Naive B cell (primary cell): Measurements from ENCODE around the gene RAMP1. TPM values are rescaled to one million over a fixed set of nuclear protein-coding genes. Genes with fewer than 3 reads are reported as not detected.

Experiments
- ATAC-seq, 2 donors: fragments of 150-1000 bp; cut with Tn5 transposase; 2 replicates each; pipeline ENCODE4 v1.10.0; 2021; ENCODE audit warnings: low read depth in 2 of 2, mild to moderate bottlenecking in 2 of 2, moderate library complexity in 2 of 2
- DNase-seq: peaks from one replicate; pipeline ENCODE4 v3.0.0; 2022
- H3K27ac Mint-ChIP-seq, 6 donors: one replicate each; pipeline ENCODE4 v1.8.0; 2020 to 2022; ENCODE audit warnings: mild to moderate bottlenecking in 6 of 6, mixed read lengths in 6 of 6, moderate library complexity in 5 of 6, inconsistent platforms in 2 of 6
- H3K27me3 Mint-ChIP-seq, 3 donors: one replicate each; pipeline ENCODE4 v1.8.0; 2021 to 2022; ENCODE audit warnings: mixed read lengths in 3 of 3, mild to moderate bottlenecking in 1 of 3
- H3K36me3 Mint-ChIP-seq, 2 donors: one replicate each; pipeline ENCODE4 v1.8.0; 2020 to 2022; ENCODE audit warnings: mixed read lengths in 2 of 2, inconsistent platforms in 1 of 2, mild to moderate bottlenecking in 1 of 2
- H3K4me1 Mint-ChIP-seq, 3 donors: one replicate each; pipeline ENCODE4 v1.8.0; 2020 to 2022; ENCODE audit warnings: mixed read lengths in 3 of 3, inconsistent platforms in 1 of 3, mild to moderate bottlenecking in 1 of 3, moderate library complexity in 1 of 3
- H3K4me3 Mint-ChIP-seq, 8 donors: one replicate each; pipeline ENCODE4 v1.8.0; 2020 to 2022; ENCODE audit warnings: mild to moderate bottlenecking in 8 of 8, mixed read lengths in 8 of 8, moderate library complexity in 8 of 8, inconsistent platforms in 2 of 8
- H3K9me3 Mint-ChIP-seq, 7 donors: one replicate each; pipeline ENCODE4 v1.8.0; 2020 to 2022; ENCODE audit warnings: mixed read lengths in 7 of 7, mild to moderate bottlenecking in 5 of 7, inconsistent platforms in 2 of 7, moderate library complexity in 1 of 7
- polyA plus RNA-seq, 6 donors: library from polyadenylated mRNA; unstranded; fragments of 300-500 nt; fragmentation: Illumina TruSeq; gene quantifications; one replicate each; pipeline ENCODE4 v1.2.3, GENCODE V29; 2021; ENCODE audit warnings: low read depth in 6 of 6

RAMP1 gene
- polyA plus RNA-seq, 6 donors from 2014 or later = 0.32 TPM; not detected in 5

DNA sequence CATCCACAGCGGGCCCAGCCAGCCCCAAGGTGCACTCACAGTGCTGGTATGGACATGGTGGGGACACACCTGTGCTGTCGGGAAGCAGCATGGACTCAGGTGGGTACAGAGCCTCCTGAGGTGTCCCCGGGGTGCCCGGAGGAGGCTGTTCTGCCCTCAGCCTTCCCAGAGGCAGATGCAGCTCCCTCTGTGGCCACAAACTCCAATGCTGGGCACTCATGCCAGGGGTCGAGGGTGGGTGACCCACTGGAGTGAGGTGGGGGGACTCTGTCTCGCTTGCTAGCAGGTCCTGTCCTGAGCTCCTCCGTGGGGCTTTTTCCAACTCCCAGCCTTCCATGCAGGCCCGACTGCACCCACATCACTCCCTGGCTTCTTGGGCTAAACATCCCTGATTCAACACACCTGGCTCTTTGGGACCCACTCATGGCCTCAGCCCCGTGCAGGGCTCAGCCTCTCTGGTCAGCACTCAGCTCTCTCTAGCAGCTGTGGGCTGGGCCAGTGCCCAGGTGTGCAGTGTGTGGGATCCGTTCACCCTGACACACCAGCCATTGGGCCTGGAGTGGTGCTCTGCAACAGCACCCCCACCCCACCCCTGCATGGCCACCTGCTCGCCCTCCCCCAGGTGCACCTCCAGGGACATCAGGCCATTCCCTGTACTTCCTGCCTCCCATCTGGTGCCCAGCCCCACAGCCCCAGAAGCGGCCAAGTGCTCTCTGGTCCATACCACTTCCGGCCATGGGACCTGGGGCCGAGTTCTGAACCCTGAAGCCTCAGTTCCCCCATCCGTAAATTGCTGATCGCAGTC lies 16.0 kb downstream of the RAMP1 start:
- Mint-ChIP-seq H3K27ac (no peak overlapping the region), H3K36me3 (no peaks in the 10 kb centered on the region), H3K4me3 (peak overlapping the region in 1 of 8 donors; percentile 30), H3K27me3 (peaks cover 10 to 29% (median 26%) of the 10 kb centered on the region in 3 donors), H3K4me1 (peaks cover 0 to 4% (median 3%) of the 10 kb centered on the region in 3 donors), H3K9me3 (no peaks in the 10 kb centered on the region)
- ATAC-seq (no peak), DNase-seq (no peak)

DNA sequence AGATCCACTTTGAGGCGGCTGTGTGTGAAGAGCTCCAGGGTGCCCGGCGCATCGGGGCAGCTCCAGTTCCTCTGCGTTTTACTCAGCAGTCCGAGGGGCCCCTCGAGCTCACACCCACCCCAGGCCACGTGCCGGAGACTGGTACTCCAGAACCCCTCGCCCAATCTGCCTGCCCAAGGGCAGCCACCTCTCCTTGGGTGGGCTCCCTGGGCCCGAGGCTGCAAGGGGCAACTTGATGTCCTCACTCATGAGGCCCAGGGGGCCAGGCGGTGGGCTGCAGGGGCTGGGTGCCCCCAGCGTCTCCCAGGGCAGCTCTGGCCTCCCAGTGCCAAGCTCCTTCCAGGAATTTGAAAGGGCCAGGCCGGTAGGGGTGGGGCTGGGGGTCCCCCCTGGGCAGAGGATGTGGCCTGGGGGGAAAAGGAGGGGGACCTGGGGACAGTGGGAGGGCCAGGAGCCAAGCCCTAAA lies 16.7 kb downstream of the RAMP1 start:
- ATAC-seq (no peak), DNase-seq (no peak)
- Mint-ChIP-seq H3K4me3 (no peak overlapping the region), H3K27me3 (peaks cover 10 to 23% (median 19%) of the 10 kb centered on the region in 3 donors), H3K36me3 (no peaks in the 10 kb centered on the region), H3K4me1 (peaks cover 0 to 4% (median 3%) of the 10 kb centered on the region in 3 donors), H3K27ac (no peak overlapping the region), H3K9me3 (no peaks in the 10 kb centered on the region)

DNA sequence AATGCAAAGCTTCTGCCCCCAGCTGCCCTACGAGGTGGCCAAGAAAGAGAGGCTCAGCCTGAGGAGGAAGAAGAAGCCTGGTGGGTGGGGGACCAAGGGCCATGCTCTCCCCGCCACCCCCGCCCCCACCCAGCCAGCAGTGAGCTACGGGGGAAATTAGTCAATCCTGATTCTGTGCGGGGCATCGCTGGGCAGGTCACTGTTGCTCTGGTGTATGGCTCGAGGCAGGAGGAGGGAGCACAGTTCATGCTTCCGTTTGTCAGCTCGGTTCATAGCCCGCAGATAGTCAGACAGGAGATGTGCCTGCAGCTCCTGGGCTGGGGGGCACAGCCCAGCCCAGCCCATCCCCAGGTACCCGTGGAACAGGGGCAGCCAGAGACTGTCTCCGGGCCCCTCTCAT lies 17.1 kb downstream of the RAMP1 start:
- Mint-ChIP-seq H3K27ac (no peak overlapping the region), H3K4me3 (no peak overlapping the region), H3K27me3 (peaks cover 9 to 18% (median 15%) of the 10 kb centered on the region in 3 donors), H3K9me3 (no peaks in the 10 kb centered on the region), H3K36me3 (no peaks in the 10 kb centered on the region), H3K4me1 (peaks cover 0 to 4% (median 3%) of the 10 kb centered on the region in 3 donors)
- no peak for DNase-seq
- ATAC-seq = no peak

DNA sequence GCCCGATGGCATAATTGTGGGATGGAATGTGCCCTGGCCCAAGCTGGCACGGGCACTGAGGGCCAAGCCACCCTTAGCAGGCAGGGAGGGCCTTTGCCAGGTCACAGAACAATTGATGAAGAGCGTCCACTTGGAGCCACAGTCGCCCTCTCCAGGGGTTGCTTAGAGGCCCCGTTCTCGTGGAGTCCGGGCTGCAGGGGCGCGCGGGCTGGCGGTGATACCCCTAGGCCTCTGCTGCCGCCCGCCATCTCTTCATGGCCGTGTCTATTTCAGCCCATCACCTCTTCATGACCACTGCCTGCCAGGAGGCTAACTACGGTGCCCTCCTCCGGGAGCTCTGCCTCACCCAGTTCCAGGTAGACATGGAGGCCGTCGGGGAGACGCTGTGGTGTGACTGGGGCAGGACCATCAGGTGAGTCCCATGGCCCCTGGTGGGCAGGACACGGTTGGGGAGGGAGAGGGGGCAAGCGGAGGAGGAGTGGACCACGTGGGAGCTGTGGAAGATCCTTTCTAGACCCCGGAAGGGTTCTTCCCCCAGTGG lies 17.6 kb downstream of the RAMP1 start:
- Mint-ChIP-seq H3K36me3 (no peaks in the 10 kb centered on the region), H3K27me3 (peaks cover 6 to 14% (median 10%) of the 10 kb centered on the region in 3 donors), H3K4me1 (peaks cover 0 to 4% (median 3%) of the 10 kb centered on the region in 3 donors), H3K27ac (no peak overlapping the region), H3K9me3 (no peaks in the 10 kb centered on the region), H3K4me3 (no peak overlapping the region)
- no peak for ATAC-seq
- no peak for DNase-seq

DNA sequence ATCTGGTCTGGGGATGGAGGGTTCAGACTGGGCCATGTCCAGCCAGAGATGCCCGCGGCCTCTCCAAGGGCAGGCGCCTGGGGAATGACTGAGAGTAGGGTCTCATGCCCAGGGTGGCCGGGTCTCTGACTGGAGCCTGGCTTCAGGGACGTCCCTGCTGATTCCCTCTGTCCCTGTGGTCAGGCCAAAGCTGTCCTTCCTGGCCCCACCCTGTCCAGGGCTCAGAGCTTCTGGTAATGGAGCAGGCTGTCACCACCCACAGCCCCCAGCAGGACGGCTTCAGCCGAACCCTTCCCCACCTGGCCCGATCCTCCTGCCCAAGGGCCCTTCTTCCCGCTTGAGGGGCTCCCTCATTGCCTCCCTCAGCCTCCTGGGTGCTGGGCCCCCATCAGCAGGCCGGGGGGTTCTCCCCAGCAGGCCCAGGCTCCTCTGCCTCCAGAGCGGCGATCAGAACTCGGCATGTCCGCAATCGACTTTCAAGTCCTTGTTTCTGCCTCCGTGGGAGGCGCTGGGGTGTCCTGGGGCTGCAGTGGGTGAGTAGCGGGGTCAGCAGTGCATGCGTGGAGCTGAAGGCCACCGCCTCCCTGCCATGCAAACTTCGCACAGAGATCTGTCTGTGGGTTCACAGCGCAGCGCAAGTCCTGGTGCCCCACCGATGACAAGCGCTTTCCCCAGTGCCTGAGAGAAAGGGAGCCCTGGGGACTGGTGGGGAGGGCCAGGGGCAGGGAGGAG lies 18.3 kb downstream of the RAMP1 start:
- H3K36me3 Mint-ChIP-seq = no peaks in the 10 kb centered on the region
- ATAC-seq (no peak), DNase-seq (no peak)
- H3K4me1 Mint-ChIP-seq = peaks cover 0 to 4% (median 3%) of the 10 kb centered on the region in 3 donors
- no peaks in the 10 kb centered on the region for H3K9me3 Mint-ChIP-seq
- H3K4me3 Mint-ChIP-seq = no peak overlapping the region
- H3K27me3 Mint-ChIP-seq = peaks cover 6 to 14% (median 6%) of the 10 kb centered on the region in 3 donors
- H3K27ac Mint-ChIP-seq = no peak overlapping the region

DNA sequence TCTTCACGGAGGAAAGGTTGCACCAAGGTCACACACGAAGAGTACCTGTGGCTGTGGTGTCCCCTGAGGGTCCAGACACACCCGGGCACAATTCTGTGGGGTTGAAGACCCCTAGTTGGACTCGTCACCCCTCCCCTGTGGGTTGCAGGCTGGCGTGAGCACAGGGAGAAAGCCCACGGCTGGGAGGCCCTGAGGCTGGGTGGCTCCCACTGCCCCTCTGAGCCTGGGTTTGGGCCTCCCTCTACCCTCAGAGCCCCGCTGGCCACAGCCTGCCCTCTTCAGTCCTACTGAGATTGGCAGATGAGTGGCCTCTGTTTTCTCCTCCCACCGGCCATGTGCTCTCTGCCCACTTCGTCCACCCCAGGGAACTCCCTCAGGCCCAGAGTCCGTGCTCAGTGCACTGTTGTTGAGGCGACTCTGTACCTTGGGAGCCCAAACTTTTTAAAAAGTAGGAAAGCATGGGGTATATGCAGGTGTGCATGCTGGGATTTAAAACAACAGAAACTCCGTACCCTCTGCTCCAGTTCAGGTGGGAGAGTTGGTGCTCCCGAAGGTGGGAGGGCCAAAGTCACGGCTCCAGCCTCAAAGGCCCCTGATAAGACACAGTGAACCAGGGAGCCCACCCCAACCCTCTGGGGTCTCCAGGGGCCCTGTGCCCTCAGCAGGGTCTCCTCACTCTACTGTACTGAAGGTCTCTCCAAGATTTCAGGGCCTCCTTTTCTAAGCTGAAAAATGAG lies 19.1 kb downstream of the RAMP1 start:
- no peaks in the 10 kb centered on the region for H3K36me3 Mint-ChIP-seq
- DNase-seq (no peak), ATAC-seq (no peak)
- no peak overlapping the region for H3K27ac Mint-ChIP-seq
- no peaks in the 10 kb centered on the region for H3K9me3 Mint-ChIP-seq
- H3K4me3 Mint-ChIP-seq = peak overlapping the region in 1 of 8 donors; percentile 12
- H3K27me3 Mint-ChIP-seq = peaks cover 4 to 14% (median 6%) of the 10 kb centered on the region in 3 donors
- peaks cover 0 to 4% (median 3%) of the 10 kb centered on the region in 3 donors for H3K4me1 Mint-ChIP-seq

DNA sequence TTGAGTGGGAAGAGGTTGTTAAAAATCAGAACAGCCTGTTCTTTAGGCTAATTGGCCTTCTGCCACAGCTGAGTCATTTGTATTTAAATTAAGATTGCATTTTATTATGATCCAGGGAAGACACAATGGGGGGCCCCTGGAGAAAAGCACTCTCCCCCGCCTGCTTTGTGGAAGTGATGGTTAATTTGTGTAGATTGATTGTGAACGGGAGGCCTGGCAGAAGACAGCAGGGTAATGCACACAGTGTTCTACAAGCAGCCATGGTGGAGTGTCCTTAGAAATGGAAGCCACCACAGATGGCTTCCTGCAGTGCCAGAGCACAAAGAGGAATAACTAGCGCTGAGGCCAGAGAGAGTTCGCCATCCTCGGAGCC lies 19.6 kb downstream of the RAMP1 start:
- Mint-ChIP-seq H3K27me3 (peaks cover 0 to 9% (median 6%) of the 10 kb centered on the region in 3 donors), H3K9me3 (no peaks in the 10 kb centered on the region), H3K4me1 (peaks cover 0 to 4% (median 0%) of the 10 kb centered on the region in 3 donors), H3K4me3 (no peak overlapping the region), H3K36me3 (no peaks in the 10 kb centered on the region), H3K27ac (no peak overlapping the region)
- no peak for ATAC-seq
- DNase-seq = no peak

DNA sequence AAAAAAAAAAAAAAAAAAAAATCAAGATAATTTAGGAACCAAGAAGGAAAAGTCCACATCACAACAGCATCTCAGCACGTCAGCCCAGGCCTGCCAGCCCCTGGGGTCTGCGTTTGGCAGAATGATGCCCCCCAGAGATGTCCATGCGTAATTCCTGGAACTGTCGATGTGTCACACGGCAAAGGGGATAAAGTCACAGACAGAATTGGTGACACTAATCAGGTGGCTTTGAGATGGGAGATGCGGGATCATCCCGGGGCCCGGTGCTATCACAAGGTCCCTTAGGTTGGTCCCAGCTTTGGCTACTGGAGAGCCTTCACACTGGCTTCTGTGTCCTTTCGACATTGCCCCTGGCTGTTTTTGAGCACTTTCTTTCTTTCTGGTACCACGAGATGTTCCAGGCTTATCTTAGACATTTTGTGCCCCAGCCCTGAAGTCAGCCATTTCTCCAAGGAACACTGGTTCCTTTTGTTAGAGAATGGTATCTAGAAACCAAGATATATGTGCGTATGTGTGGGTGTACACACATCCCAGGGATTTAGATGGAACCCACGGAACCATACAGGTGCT lies 20.7 kb downstream of the RAMP1 start:
- H3K27ac Mint-ChIP-seq = no peak overlapping the region
- ATAC-seq = no peak
- H3K4me1 Mint-ChIP-seq = no peaks in the 10 kb centered on the region
- H3K9me3 Mint-ChIP-seq = no peaks in the 10 kb centered on the region
- H3K27me3 Mint-ChIP-seq = no peaks in the 10 kb centered on the region
- no peak overlapping the region for H3K4me3 Mint-ChIP-seq
- DNase-seq = no peak
- H3K36me3 Mint-ChIP-seq = no peaks in the 10 kb centered on the region

DNA sequence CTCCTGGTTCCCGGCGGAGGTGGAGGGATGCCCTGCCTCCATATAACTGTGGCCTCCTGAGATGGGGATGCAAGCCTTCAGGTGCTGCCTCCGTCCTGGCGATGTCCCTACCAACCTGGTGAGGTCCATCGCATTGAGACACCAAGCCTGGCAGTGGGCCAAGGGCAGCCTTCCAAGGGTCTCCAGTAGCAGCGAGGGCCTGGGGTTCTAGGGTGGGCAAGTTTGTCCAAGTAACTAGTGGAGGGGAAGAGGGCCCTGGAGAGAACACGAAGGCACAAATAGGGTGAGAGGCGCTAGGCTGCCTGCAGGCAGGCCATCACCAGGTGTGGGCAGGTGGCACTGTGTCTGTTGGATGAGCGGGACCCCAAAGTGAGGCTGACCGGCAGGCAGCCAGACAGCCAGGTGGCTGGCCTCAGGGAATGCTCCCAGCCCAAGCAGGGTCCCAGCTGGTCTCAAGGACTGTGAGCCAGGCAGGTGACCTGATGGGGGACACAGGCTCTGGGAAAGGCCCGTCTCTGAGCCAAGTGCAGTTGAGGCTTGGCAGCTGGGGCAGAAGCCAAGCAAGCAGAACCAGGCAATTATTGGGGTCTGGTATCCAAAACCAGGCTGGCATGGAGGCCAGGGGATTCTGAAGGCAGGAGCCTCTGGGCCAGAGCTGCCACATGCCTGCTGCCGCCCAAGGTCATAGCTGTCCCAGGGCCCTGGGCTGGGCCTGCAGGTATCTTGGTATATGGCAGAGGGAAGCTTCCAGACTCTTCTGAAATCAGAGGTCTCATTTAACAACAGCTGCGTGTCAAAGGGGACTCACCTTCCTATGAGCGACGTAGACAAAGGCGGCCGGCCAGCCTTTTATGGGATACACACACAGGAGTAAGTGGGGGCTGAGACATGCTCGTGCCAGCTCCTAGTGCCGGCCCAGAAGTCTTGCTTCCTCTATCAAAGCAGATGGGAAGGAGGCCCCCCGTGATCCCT lies 23.4 kb downstream of the RAMP1 start:
- ATAC-seq (no peak), DNase-seq (no peak)
- no peaks in the 10 kb centered on the region for H3K36me3 Mint-ChIP-seq
- H3K4me1 Mint-ChIP-seq = no peaks in the 10 kb centered on the region
- no peaks in the 10 kb centered on the region for H3K9me3 Mint-ChIP-seq
- H3K27me3 Mint-ChIP-seq = no peaks in the 10 kb centered on the region
- H3K27ac Mint-ChIP-seq = no peak overlapping the region
- H3K4me3 Mint-ChIP-seq = no peak overlapping the region

DNA sequence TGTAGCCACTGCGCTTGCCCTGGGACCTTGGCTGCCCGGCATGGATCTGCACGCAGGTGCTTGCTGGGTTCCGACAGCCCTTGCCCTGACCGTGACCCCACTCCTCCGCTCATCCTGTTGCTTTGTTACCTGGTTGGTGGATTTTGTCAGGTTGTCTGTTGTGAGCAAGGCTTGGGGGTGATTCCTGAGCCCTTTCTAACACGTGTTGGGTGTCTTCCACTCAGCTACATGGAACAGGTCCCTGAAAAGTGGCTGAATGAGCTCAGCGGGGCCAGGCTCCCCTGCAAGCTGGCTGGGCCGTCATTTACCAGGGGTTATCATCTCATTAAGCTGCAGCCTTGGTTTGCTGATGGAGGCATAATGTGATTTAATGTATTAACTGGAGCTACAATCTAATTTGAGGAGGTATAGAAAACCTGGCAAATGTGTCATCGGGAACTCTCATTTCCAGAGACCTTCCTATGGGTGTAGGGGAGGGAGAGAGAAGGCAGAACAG lies 24.6 kb downstream of the RAMP1 start:
- Mint-ChIP-seq H3K4me3 (no peak overlapping the region), H3K9me3 (no peaks in the 10 kb centered on the region), H3K4me1 (no peaks in the 10 kb centered on the region), H3K27ac (no peak overlapping the region), H3K36me3 (no peaks in the 10 kb centered on the region), H3K27me3 (no peaks in the 10 kb centered on the region)
- DNase-seq (no peak), ATAC-seq (no peak)

DNA sequence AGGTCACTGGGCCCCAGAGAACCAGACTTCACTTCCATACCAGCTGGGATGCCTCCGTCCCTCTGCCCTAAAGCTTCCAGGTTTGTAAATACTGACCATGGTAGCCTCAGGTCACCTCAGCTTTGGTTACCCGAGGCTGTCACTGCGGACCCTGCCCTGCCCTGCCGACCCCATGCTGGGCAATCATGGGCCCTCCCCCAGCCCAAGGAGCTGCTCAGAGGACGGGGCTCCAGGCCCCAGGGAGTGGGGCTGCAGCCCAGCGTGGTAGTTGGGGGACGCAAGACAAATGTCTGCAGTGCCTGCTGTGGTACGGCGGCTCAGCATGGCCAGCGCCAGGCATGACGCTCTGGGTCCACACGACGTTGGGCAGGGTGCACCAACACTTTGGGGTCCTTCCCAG lies 25.3 kb downstream of the RAMP1 start:
- ATAC-seq (no peak), DNase-seq (no peak)
- no peak overlapping the region for H3K4me3 Mint-ChIP-seq
- no peaks in the 10 kb centered on the region for H3K36me3 Mint-ChIP-seq
- H3K27me3 Mint-ChIP-seq = no peaks in the 10 kb centered on the region
- H3K9me3 Mint-ChIP-seq = no peaks in the 10 kb centered on the region
- H3K4me1 Mint-ChIP-seq = no peaks in the 10 kb centered on the region
- no peak overlapping the region for H3K27ac Mint-ChIP-seq
